NCI-H1694 (cell line): ENCODE measurements around the gene ANGPTL8.

Experiments
- DNase-seq: peaks from one replicate; lab custom pipeline; 2025; lab: John Stamatoyannopoulos, UW

The ANGPTL8 gene

DNA sequence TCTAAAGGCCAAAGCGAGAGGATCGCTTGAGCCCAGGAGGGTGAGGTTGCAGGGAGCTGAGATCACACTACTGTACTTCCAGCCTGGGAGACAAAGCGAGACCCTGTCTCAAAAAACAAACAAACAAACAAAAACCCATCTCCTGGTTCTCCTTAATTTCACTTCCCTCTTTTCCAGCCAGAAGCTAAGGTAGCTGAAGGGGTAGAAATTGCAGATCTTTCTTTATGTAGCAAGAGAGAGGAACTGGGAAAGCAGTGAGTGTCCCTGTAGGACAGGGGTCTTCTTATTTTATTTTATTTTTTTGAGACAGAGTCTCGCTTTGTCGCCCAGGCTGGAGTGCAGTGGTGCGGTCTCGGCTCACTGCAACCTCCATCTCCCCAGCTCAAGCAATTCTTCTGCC, 52.0 kb downstream of the ANGPTL8 start:
- no peak for DNase-seq
